ENCODE data around the gene GPR37L1. TPM values are rescaled to one million over a fixed set of nuclear protein-coding genes. Genes with fewer than 3 reads are reported as not detected.
A peak's percentile ranks its signal among the peaks of the same experiment; 100 is the strongest.

GPR37L1 gene
- total and polyA plus RNA-seq, 2 of the 4 experiments (the other 2 are of a cell fraction), result 0.02 TPM; not detected in 1

- Histone ChIP-seq H3K36me3 (ENCODE audit: control insufficient read depth, insufficient read depth, low read length) (peaks cover 20% of the 10 kb centered on the region), H3K9me1 (ENCODE audit: insufficient read depth, low read length) (no peaks in the 10 kb centered on the region), H3K79me1 (ENCODE audit: low read depth in 1 of 2, low read length in 2 of 2) (peaks cover 1 to 3% of the 10 kb centered on the region in 2 experiments; a peak in 2 of 4 replicates), H3K56ac (ENCODE audit: extremely low read depth, insufficient read depth, low read length) (no peak overlapping the region), H3K4ac (ENCODE audit: low read depth, low read length) (no peak overlapping the region), H3K4me3 (ENCODE audit: insufficient read depth, low read depth, low read length) (no peak overlapping the region), H3K9me3 (ENCODE audit: control insufficient read depth, insufficient read depth, low read length) (no peaks in the 10 kb centered on the region), H3K27ac (ENCODE audit: insufficient read depth, low read length) (no peak overlapping the region), H4K5ac (ENCODE audit: low read depth, low read length) (no peak overlapping the region), H2BK20ac (ENCODE audit: low read depth, low read length) (no peak overlapping the region), H3K23ac (ENCODE audit: low read depth, low read length) (no peak overlapping the region), H3K4me1 (ENCODE audit: control insufficient read depth, insufficient read depth, low read length) (0 out of 2 replicates have a peak, but pooled peaks cover 1% of the 10 kb centered on the region), H3K14ac (replicated peaks; ENCODE audit: low read depth, low read length) (no peak overlapping the region), H2AFZ (replicated peaks; ENCODE audit: low read length, poor library complexity) (peak overlapping the region; percentile 46), H2BK15ac (ENCODE audit: low read depth, low read length) (no peak overlapping the region), H2AK5ac (ENCODE audit: low read depth, low read length) (no peak overlapping the region), H3K9ac (ENCODE audit: low read depth, low read length) (no peak overlapping the region), H4K8ac (ENCODE audit: low read depth in 2 of 2, low read length in 2 of 2) (no peak overlapping the region), H3K4me2 (ENCODE audit: low read depth, low read length) (no peak overlapping the region), H3K18ac (ENCODE audit: low read depth, low read length) (no peak overlapping the region), H4K91ac (ENCODE audit: insufficient read depth, low read depth, low read length) (no peak overlapping the region), H4K20me1 (ENCODE audit: insufficient read depth, low read length) (peaks cover 13% of the 10 kb centered on the region), H2BK5ac (ENCODE audit: low read depth, low read length, poor library complexity, severe bottlenecking) (no peak overlapping the region), H3K27me3 (ENCODE audit: control insufficient read depth, insufficient read depth, low read length) (peaks cover 8% of the 10 kb centered on the region), H2AK9ac (replicated peaks; ENCODE audit: low read depth, low read length, poor library complexity) (peak overlapping the region; percentile 55), H2BK120ac (ENCODE audit: low read depth, low read length) (no peak overlapping the region)
- intact Hi-C loops (cut with micrococcal nuclease), result no loop called here
- BruUV-seq (replicated peaks), result no TSS peak
- dilution Hi-C loops (cut with HindIII; ENCODE audit: low sequenced_read_pairs, unreplicated experiment), result no loop called here
- POLR2A ChIA-PET (ENCODE audit: unreplicated experiment), result no interaction called here
- TF ChIP-seq FOS (IDR thresholded peaks at IDR 0.05; ENCODE audit: low read depth, low read length) (no peak), USF2 (IDR thresholded peaks at IDR 0.05; ENCODE audit: low read depth, low read length) (no peak), RFX5 (IDR thresholded peaks at IDR 0.05; ENCODE audit: low read depth, low read length) (no peak), RCOR1 (IDR thresholded peaks at IDR 0.05; ENCODE audit: insufficient replicate concordance, low read length) (no peak), BHLHE40 (IDR thresholded peaks at IDR 0.05; ENCODE audit: low read depth, low read length) (no peak), SMC3 (IDR thresholded peaks at IDR 0.05; ENCODE audit: low read depth, low read length) (no peak), POLR2A (IDR thresholded peaks at IDR 0.05; ENCODE audit: low read depth, low read length) (no peak), NFE2L2 (IDR thresholded peaks at IDR 0.05; ENCODE audit: low read depth, low read length) (no peak), MAZ (IDR thresholded peaks at IDR 0.05; ENCODE audit: borderline replicate concordance, low read depth, low read length) (no peak), CEBPB (IDR thresholded peaks at IDR 0.05; ENCODE audit: low read depth, low read length) (no peak)
- TF ChIP-seq, protein P1, sequence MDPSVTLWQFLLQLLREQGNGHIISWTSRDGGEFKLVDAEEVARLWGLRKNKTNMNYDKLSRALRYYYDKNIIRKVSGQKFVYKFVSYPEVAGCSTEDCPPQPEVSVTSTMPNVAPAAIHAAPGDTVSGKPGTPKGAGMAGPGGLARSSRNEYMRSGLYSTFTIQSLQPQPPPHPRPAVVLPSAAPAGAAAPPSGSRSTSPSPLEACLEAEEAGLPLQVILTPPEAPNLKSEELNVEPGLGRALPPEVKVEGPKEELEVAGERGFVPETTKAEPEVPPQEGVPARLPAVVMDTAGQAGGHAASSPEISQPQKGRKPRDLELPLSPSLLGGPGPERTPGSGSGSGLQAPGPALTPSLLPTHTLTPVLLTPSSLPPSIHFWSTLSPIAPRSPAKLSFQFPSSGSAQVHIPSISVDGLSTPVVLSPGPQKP (IDR thresholded peaks at IDR 0.05; ENCODE audit: borderline replicate concordance, low read depth, low read length), result no peak
- CTCF ChIA-PET, result interaction anchor here (0.6 to 0.9 kb wide), 2 partner anchors 130 to 1543 kb away, joined by 3 read pairs; no protein-coding TSS in a partner anchor
- DNase-seq (no peak), ATAC-seq (ENCODE audit: low read depth) (no peak; the same call in 1 of the 2 replicates)
- in situ Hi-C loops (cut with MboI; ENCODE audit: low sequenced_read_pairs), result loop anchor here (10.0 to 25.0 kb wide), 2 partner anchors 235 to 592 kb away; partner anchors contain the start of gene NAV1
- WGBS, 2 experiments (ENCODE audit: extremely low coverage in 2 of 2, insufficient read length in 1 of 2), result 51% methylated on average over 3 of the region's 8 CpGs; no CpG with 5 or more reads in 1 of the 2 experiments
Observed at GRCh38 chr1:202129453-202130296, 7.0 kb downstream of the GPR37L1 start.

All from IMR-90 (cell line).